ENCODE results near the gene SNX27.

Gene SNX27

DNA sequence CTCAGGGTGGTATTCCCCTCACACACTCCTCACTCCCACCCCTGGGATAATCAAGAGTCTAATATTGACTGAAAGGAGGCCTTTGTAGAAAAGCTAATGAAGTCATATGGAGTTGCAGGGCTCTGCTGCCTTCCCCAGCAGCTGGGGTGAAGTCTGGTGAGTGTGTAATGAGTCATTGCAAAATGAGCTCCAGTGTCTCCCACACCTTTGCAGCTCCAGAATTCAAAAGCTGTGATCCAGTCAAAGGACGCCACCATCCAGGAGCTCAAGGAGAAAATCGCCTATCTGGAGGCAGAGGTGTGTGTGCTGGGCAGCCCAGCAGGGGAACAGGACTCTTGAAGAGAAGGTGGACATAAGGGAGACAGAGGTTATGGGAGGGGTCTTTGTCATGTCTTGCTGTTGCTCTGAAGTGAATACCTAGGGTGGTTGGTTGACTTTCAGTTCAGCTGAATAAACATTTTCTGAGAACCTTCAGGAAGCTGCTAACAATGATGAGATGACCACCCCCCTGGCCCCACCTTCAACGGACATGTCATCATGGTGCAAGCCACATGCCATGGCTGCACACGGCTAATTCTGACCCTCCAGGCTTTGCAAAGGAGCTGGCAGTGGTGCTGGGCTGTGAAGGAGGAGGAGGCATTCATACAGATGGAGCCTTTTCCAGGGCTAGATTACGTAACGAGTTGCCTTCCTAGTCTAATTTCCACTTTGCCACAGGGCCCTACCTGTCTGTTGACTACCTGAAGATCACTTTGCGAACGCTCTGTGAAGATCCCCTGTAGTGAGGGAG, 32.2 kb upstream of the SNX27 start:
- H3K4me3 ChIP-seq (ENCODE audit: low read depth in 1 of 2, low read length in 2 of 2): no peak overlapping the region
- no peaks in the 10 kb centered on the region for H3K27me3 ChIP-seq (ENCODE audit: control insufficient read depth in 1 of 2, insufficient read depth in 2 of 2, low read length in 2 of 2)
- peaks cover 25 to 59% of the 10 kb centered on the region in 2 donors for H3K36me3 ChIP-seq (ENCODE audit: control insufficient read depth in 1 of 2, insufficient read depth in 2 of 2, low read length in 2 of 2)
- no peak overlapping the region for H3K27ac ChIP-seq (ENCODE audit: low read depth, low read length)
- no peaks in the 10 kb centered on the region for H3K4me1 ChIP-seq (ENCODE audit: control insufficient read depth in 1 of 2, insufficient read depth in 2 of 2, low read length in 2 of 2)
- no peaks in the 10 kb centered on the region for H3K9me3 ChIP-seq (ENCODE audit: control insufficient read depth in 1 of 2, low read length in 2 of 2)
- H3K9ac ChIP-seq (ENCODE audit: low read depth in 1 of 2, low read length in 2 of 2): no peak overlapping the region

DNA sequence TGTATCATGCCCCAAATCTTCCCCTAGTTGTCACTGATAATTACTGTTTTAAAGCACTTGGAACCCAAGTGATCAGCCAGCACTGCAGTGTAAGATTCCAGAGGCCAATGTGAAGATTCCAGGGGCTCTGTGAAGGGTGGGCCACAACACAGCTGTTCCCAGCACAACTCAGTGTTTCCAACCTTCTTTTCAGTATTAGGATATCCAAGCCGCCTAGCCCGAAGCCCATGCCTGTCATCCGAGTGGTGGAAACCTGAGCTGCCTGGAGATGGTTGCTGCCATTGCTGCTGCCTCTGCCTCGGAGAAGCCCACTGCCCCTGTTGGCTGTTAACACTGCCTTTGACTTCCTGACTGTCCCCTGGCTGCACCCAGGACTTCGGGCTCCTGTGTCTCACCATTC, 30.4 kb upstream of the SNX27 start:
- H3K36me3 ChIP-seq (ENCODE audit: control insufficient read depth in 1 of 2, insufficient read depth in 2 of 2, low read length in 2 of 2): peaks cover 17 to 45% of the 10 kb centered on the region in 2 donors

DNA sequence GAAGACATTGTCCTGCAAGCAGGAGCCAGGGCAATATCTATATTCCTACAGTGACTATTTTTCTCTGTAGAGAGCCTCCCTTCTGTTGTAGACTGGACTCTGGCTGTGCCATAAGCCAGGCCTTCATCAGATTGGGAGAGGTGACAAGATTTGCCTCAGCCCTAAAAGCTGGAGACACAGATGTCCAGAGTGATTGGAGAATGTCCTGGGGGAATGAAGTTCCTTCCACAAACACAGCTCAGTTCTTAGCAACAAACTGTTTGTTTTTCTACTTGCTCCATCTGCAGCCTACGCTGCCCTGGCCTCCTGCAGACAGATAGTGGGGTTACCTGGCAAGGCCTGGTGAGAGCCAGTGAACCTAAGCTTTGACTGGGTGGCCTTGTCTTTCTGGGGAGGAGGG, 29.9 kb upstream of the SNX27 start:
- no peak overlapping the region for H3K27ac ChIP-seq (ENCODE audit: low read depth, low read length)
- no peaks in the 10 kb centered on the region for H3K9me3 ChIP-seq (ENCODE audit: control insufficient read depth in 1 of 2, low read length in 2 of 2)
- no peak overlapping the region for H3K4me3 ChIP-seq (ENCODE audit: low read depth in 1 of 2, low read length in 2 of 2)
- H3K9ac ChIP-seq (ENCODE audit: low read depth in 1 of 2, low read length in 2 of 2): no peak overlapping the region
- peaks cover 17 to 45% of the 10 kb centered on the region in 2 donors for H3K36me3 ChIP-seq (ENCODE audit: control insufficient read depth in 1 of 2, insufficient read depth in 2 of 2, low read length in 2 of 2)
- peaks cover 0 to 3% of the 10 kb centered on the region in 2 donors for H3K4me1 ChIP-seq (ENCODE audit: control insufficient read depth in 1 of 2, insufficient read depth in 2 of 2, low read length in 2 of 2)
- no peaks in the 10 kb centered on the region for H3K27me3 ChIP-seq (ENCODE audit: control insufficient read depth in 1 of 2, insufficient read depth in 2 of 2, low read length in 2 of 2)

More for the DNA sequence above, 30.4 kb upstream of the SNX27 start:
- Histone ChIP-seq H3K27me3 (ENCODE audit: control insufficient read depth in 1 of 2, insufficient read depth in 2 of 2, low read length in 2 of 2) (no peaks in the 10 kb centered on the region), H3K4me3 (ENCODE audit: low read depth in 1 of 2, low read length in 2 of 2) (no peak overlapping the region), H3K4me1 (ENCODE audit: control insufficient read depth in 1 of 2, insufficient read depth in 2 of 2, low read length in 2 of 2) (peaks cover 0 to 3% of the 10 kb centered on the region in 2 donors), H3K9ac (ENCODE audit: low read depth in 1 of 2, low read length in 2 of 2) (no peak overlapping the region), H3K9me3 (ENCODE audit: control insufficient read depth in 1 of 2, low read length in 2 of 2) (no peaks in the 10 kb centered on the region), H3K27ac (ENCODE audit: low read depth, low read length) (no peak overlapping the region)

DNA sequence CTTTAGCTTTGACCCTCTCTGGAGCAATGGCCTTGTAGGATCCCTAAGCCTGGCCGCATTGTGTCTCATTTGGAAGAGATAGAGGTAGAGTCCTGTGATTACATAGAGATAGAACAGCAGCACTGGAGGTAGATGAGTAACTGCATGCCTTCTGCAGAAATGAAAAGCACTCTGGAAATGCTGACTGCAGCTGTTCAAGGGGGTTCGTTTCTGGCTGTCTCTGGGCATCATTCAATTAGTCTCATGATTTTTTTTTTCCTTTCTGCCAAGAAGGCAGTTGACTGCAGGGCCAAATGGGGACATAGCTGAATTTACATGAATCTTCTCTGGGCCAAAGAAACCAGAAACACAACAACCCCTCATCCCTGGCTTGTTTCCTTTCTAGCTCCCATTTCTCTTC, 28.1 kb upstream of the SNX27 start:
- Histone ChIP-seq H3K4me1 (ENCODE audit: control insufficient read depth in 1 of 2, insufficient read depth in 2 of 2, low read length in 2 of 2) (peaks cover 0 to 3% of the 10 kb centered on the region in 2 donors), H3K36me3 (ENCODE audit: control insufficient read depth in 1 of 2, insufficient read depth in 2 of 2, low read length in 2 of 2) (peaks cover 14 to 32% of the 10 kb centered on the region in 2 donors), H3K27ac (ENCODE audit: low read depth, low read length) (no peak overlapping the region), H3K27me3 (ENCODE audit: control insufficient read depth in 1 of 2, insufficient read depth in 2 of 2, low read length in 2 of 2) (no peaks in the 10 kb centered on the region), H3K4me3 (ENCODE audit: low read depth in 1 of 2, low read length in 2 of 2) (no peak overlapping the region), H3K9ac (ENCODE audit: low read depth in 1 of 2, low read length in 2 of 2) (no peak overlapping the region), H3K9me3 (ENCODE audit: control insufficient read depth in 1 of 2, low read length in 2 of 2) (no peaks in the 10 kb centered on the region)

DNA sequence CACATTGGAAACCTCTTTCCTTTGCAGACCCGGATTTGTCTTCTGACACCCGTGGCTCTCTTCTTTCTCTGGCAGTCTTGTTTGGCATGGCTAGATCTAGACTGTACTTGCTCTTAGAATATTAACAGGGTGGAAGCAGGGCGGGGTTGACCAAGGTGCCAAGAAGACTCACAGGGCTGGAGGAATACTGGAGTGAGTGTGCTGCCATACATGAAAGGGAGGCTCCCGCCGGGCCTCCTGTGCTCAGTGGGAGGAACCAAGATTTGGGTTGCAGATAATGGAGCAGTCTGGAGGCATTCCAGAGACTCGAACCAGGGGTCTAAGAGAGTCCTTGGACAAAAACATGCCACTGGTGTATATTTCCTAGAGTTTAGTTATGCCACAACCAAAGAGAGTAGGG, 27.6 kb upstream of the SNX27 start:
- Histone ChIP-seq H3K9ac (ENCODE audit: low read depth in 1 of 2, low read length in 2 of 2) (no peak overlapping the region), H3K4me1 (ENCODE audit: control insufficient read depth in 1 of 2, insufficient read depth in 2 of 2, low read length in 2 of 2) (peaks cover 0 to 3% of the 10 kb centered on the region in 2 donors), H3K27ac (ENCODE audit: low read depth, low read length) (no peak overlapping the region)

DNA sequence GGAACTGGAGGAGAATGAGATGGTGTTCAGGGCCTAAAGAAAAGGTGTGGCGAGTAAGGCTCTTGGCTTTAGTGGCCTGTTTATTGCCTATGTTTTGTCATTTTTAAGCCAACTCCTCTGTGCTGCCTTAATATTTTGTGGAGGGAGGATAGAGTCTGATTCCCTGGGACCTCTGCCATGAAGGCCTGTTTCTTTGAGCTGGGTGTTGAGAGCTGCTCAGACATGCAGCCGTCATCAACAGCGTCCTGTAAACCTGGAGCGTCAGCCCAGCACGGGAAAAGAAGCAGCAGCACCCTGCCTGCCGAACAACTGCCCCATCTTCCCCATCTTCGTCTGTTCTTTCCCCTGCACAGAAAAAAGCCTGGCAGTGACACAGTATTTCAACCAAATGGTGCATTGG, 27.1 kb upstream of the SNX27 start:
- H3K36me3 ChIP-seq (ENCODE audit: control insufficient read depth in 1 of 2, insufficient read depth in 2 of 2, low read length in 2 of 2): peaks cover 6 to 23% of the 10 kb centered on the region in 2 donors
- H3K9ac ChIP-seq (ENCODE audit: low read depth in 1 of 2, low read length in 2 of 2): no peak overlapping the region
- no peak overlapping the region for H3K4me3 ChIP-seq (ENCODE audit: low read depth in 1 of 2, low read length in 2 of 2)
- H3K4me1 ChIP-seq (ENCODE audit: control insufficient read depth in 1 of 2, insufficient read depth in 2 of 2, low read length in 2 of 2): peaks cover 0 to 3% of the 10 kb centered on the region in 2 donors
- H3K27ac ChIP-seq (ENCODE audit: low read depth, low read length): no peak overlapping the region
- no peaks in the 10 kb centered on the region for H3K27me3 ChIP-seq (ENCODE audit: control insufficient read depth in 1 of 2, insufficient read depth in 2 of 2, low read length in 2 of 2)
- H3K9me3 ChIP-seq (ENCODE audit: control insufficient read depth in 1 of 2, low read length in 2 of 2): no peaks in the 10 kb centered on the region

More for the DNA sequence above, 27.6 kb upstream of the SNX27 start:
- no peak overlapping the region for H3K4me3 ChIP-seq (ENCODE audit: low read depth in 1 of 2, low read length in 2 of 2)
- no peaks in the 10 kb centered on the region for H3K9me3 ChIP-seq (ENCODE audit: control insufficient read depth in 1 of 2, low read length in 2 of 2)
- H3K36me3 ChIP-seq (ENCODE audit: control insufficient read depth in 1 of 2, insufficient read depth in 2 of 2, low read length in 2 of 2): peaks cover 11 to 28% of the 10 kb centered on the region in 2 donors
- H3K27me3 ChIP-seq (ENCODE audit: control insufficient read depth in 1 of 2, insufficient read depth in 2 of 2, low read length in 2 of 2): no peaks in the 10 kb centered on the region

DNA sequence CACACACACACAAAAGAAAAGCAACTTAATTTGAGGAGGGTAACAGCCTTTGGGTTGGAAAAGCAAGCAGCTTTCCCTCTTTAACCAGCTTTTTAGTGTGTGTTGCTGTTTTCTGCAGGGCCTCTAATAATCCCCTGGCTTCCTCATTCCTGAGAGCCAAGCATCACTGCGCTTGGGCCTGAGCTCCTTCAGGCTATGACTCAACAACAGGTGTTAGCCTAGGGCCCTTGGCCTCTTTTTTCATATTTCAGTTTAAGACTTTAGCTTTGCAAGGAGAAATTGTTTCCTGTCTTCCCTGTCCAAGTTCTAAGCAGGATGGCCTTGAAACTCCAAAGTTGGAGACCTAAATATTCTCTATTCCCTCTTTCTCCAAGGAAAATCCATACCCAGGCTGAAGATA, 26.2 kb upstream of the SNX27 start:
- Histone ChIP-seq H3K4me1 (ENCODE audit: control insufficient read depth in 1 of 2, insufficient read depth in 2 of 2, low read length in 2 of 2) (peaks cover 0 to 3% of the 10 kb centered on the region in 2 donors), H3K27ac (ENCODE audit: low read depth, low read length) (no peak overlapping the region), H3K9me3 (ENCODE audit: control insufficient read depth in 1 of 2, low read length in 2 of 2) (no peaks in the 10 kb centered on the region), H3K27me3 (ENCODE audit: control insufficient read depth in 1 of 2, insufficient read depth in 2 of 2, low read length in 2 of 2) (no peaks in the 10 kb centered on the region), H3K36me3 (ENCODE audit: control insufficient read depth in 1 of 2, insufficient read depth in 2 of 2, low read length in 2 of 2) (peaks cover 3 to 16% of the 10 kb centered on the region in 2 donors), H3K4me3 (ENCODE audit: low read depth in 1 of 2, low read length in 2 of 2) (no peak overlapping the region), H3K9ac (ENCODE audit: low read depth in 1 of 2, low read length in 2 of 2) (no peak overlapping the region)

DNA sequence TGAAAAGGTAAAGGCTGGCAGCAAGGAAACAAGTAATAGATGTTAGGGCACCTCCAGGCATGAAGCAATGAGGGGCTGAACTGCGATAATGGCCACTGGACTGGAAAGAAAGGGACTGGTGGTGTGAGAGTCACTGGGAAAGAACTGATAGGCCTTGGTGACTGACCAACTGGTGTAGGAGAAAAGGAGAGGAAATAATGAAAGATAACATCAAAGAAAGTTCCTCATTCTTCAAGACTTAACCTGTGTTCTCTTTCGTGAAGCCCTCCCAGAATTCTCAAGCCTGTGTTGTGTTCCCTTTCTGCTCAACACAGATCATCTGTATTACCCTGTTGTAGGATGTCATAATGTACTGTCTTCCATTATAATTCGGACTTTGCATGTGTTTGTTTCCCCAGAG, 20.9 kb upstream of the SNX27 start:
- no peaks in the 10 kb centered on the region for H3K9me3 ChIP-seq (ENCODE audit: control insufficient read depth in 1 of 2, low read length in 2 of 2)

DNA sequence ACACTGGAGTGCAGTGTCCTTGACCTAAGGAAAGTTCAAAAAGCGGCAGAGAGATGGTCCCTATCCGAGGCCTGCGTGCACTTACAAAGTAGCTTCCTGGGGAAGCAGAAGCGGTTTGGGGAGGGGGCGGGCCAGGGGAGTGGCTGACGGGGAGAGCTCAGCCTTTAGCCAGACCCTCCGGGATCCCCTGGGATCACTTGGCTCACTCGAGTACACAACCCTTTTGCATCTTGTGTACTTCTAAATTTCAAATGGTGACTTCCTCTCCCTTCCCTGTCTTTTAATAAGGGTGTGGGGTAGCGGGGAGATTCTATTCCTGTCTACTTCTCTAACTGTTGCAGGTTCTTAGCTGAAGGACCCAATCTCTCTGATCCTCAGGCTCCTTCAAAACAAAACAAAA, 18.1 kb upstream of the SNX27 start:
- no peak overlapping the region for H3K27ac ChIP-seq (ENCODE audit: low read depth, low read length)
- peak overlapping the region in 1 of 2 donors; percentile 25 for H3K4me3 ChIP-seq (ENCODE audit: low read depth in 1 of 2, low read length in 2 of 2)
- H3K27me3 ChIP-seq (ENCODE audit: control insufficient read depth in 1 of 2, insufficient read depth in 2 of 2, low read length in 2 of 2): no peaks in the 10 kb centered on the region
- H3K9ac ChIP-seq (ENCODE audit: low read depth in 1 of 2, low read length in 2 of 2): peak overlapping the region in 1 of 2 donors; percentile 27
- H3K36me3 ChIP-seq (ENCODE audit: control insufficient read depth in 1 of 2, insufficient read depth in 2 of 2, low read length in 2 of 2): no peaks in the 10 kb centered on the region
- no peaks in the 10 kb centered on the region for H3K9me3 ChIP-seq (ENCODE audit: control insufficient read depth in 1 of 2, low read length in 2 of 2)
- H3K4me1 ChIP-seq (ENCODE audit: control insufficient read depth in 1 of 2, insufficient read depth in 2 of 2, low read length in 2 of 2): no peaks in the 10 kb centered on the region

More for the DNA sequence above, 20.9 kb upstream of the SNX27 start:
- H3K9ac ChIP-seq (ENCODE audit: low read depth in 1 of 2, low read length in 2 of 2): no peak overlapping the region
- no peak overlapping the region for H3K4me3 ChIP-seq (ENCODE audit: low read depth in 1 of 2, low read length in 2 of 2)
- H3K27ac ChIP-seq (ENCODE audit: low read depth, low read length): no peak overlapping the region
- H3K27me3 ChIP-seq (ENCODE audit: control insufficient read depth in 1 of 2, insufficient read depth in 2 of 2, low read length in 2 of 2): no peaks in the 10 kb centered on the region
- H3K36me3 ChIP-seq (ENCODE audit: control insufficient read depth in 1 of 2, insufficient read depth in 2 of 2, low read length in 2 of 2): no peaks in the 10 kb centered on the region
- no peaks in the 10 kb centered on the region for H3K4me1 ChIP-seq (ENCODE audit: control insufficient read depth in 1 of 2, insufficient read depth in 2 of 2, low read length in 2 of 2)

DNA sequence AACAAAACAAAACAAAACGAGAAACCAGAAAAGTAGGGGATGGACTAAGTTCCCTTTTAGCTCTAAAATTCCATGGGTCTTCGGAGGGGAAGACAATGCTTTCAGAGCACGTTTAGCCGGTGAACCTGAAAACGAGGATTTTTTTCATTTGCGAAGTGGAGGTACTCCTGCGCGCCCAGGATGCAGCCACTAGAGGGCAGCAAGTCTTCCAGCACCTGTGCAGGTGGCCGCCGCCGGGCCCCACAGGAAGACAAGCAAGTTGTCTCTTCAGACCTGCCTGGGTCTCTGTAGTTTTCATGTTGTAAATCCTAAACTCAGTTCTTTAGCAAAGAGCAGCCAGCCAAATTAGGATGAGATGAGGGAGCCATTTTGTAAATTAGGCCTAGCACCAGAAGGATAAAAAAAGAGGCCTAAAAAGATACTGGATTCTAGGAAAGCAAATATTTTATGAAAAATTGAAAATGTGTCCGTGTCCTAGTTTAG, 17.7 kb upstream of the SNX27 start:
- H3K9ac ChIP-seq (ENCODE audit: low read depth in 1 of 2, low read length in 2 of 2): peak overlapping the region in 1 of 2 donors; percentile 27
- no peaks in the 10 kb centered on the region for H3K27me3 ChIP-seq (ENCODE audit: control insufficient read depth in 1 of 2, insufficient read depth in 2 of 2, low read length in 2 of 2)
- no peak overlapping the region for H3K27ac ChIP-seq (ENCODE audit: low read depth, low read length)
- no peaks in the 10 kb centered on the region for H3K9me3 ChIP-seq (ENCODE audit: control insufficient read depth in 1 of 2, low read length in 2 of 2)
- H3K36me3 ChIP-seq (ENCODE audit: control insufficient read depth in 1 of 2, insufficient read depth in 2 of 2, low read length in 2 of 2): no peaks in the 10 kb centered on the region
- no peaks in the 10 kb centered on the region for H3K4me1 ChIP-seq (ENCODE audit: control insufficient read depth in 1 of 2, insufficient read depth in 2 of 2, low read length in 2 of 2)
- H3K4me3 ChIP-seq (ENCODE audit: low read depth in 1 of 2, low read length in 2 of 2): peak overlapping the region in 1 of 2 donors; percentile 25
